ENCODE results near the gene NUP85.
"Not testable (repeated sequence)": the region's sequence is repeated elsewhere in the genome, so short reads cannot be mapped to it uniquely, and the experiment has no call there.

Gene NUP85

GRCh38 chr17:75182319-75182568 lies 23.2 kb upstream of the NUP85 start:
- H3K9me3 Mint-ChIP-seq, result no peaks in the 10 kb centered on the region
- peaks cover 35% of the 10 kb centered on the region for H3K36me3 Mint-ChIP-seq (ENCODE audit: low read depth)
- H3K27ac Mint-ChIP-seq, result peak overlapping the region; percentile 86
- DNase-seq (ENCODE audit: low spot score), result no peak
- peak overlapping the region; percentile 96 for H3K4me3 Mint-ChIP-seq
- peaks cover 22% of the 10 kb centered on the region for H3K4me1 Mint-ChIP-seq (ENCODE audit: low read depth)
- no peaks in the 10 kb centered on the region for H3K27me3 Mint-ChIP-seq (ENCODE audit: low read depth)

DNA sequence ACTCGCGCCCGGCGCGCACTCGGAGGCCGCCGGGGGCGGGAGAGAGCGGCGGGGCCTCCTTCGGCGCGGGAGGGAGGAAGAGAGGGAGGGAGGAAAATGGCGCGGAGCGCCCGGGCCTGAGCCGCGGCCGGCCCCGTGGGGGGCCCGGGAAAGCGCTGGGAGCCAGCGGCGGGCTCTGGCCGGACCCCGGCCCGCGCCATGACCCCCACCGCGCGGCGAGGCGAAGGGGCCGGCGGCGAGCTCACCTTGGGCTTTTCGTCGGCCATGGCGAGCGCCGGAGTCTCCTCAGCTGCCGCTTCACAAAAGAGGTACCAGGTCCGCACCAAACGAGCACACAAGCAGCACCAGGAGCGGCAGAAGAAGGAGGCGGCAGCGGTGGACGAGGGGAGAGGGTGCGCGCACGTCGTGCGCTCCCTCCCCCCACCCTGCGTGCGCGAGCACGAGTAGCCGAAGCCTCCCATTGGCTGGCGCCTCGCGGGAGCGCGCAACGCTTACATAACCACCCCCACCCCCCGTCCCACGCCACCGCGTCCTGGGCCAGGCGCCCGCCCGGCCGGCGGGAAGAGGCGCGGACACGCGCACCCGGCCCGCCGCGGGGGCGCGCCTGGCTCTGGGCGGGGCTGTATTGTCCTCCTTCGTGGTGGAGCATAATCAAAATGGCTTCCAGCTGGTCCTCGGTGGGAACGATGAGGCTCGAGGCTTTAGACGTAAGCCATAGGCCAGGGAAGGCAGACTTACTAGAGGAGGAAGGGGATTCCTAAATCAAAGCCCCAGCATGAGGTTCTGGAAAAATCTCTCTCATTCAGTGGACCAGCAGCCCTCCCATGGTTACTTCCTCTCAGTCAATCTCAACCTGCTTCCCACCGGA lies 22.7 kb upstream of the NUP85 start, which contains the start of gene SUMO2:
Gene SUMO2 (minus strand): TSS at position 391 of the 868 bp plus-strand sequence. CDS start 125 bp downstream, at position 266.
- peaks cover 22% of the 10 kb centered on the region for H3K4me1 Mint-ChIP-seq (ENCODE audit: low read depth)
- H3K4me3 Mint-ChIP-seq, result peak within 1 kb of the TSS; percentile 96
- no peaks in the 10 kb centered on the region for H3K9me3 Mint-ChIP-seq
- peak within 1 kb of the TSS; percentile 98 for H3K27ac Mint-ChIP-seq
- peaks cover 35% of the 10 kb centered on the region for H3K36me3 Mint-ChIP-seq (ENCODE audit: low read depth)
- H3K27me3 Mint-ChIP-seq (ENCODE audit: low read depth), result no peaks in the 10 kb centered on the region
- DNase-seq (ENCODE audit: low spot score), result peak; percentile 95

DNA sequence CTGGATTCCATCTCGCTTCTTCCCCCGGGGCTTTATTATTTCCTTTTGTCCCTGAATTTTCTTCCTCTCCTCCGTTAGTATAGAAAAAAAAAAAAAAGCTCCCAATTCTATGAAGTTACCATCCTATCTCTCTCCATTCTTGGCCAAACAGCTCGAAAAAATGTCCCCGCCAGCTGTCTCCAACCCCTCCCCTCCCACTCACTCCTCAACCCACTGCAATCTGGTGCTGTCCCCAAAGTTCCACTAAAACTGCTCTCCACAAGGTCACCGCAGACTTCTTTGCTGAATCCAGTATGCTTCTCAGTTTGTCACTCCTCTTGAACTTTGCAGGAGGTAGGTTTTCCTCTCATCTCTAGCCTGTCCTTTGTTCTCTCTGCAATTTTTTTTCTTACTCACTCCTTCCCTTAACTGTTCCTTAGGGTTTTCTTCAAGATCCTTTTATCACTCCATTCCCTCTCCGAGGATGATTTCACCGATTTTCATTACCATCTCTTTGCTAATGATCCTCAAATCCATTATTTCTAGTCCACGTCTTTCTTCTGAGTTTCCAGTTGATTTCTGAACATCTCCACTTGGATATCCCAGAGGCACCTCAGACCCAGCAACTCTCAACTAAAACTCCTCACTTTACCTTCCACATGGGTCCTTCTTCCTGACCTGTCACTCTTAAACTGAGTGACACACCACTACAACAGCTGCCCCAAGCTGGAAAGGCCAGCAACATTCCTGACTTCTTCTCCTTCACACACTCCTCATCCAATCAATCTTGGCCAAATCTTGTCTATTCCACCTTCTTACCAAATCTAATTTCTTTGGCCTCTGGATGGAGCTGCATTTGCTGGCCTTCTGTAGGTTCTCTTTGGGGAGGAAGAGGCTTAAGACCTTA lies 21.2 kb upstream of the NUP85 start:
- peak overlapping the region; percentile 98 for H3K27ac Mint-ChIP-seq
- H3K27me3 Mint-ChIP-seq (ENCODE audit: low read depth), result no peaks in the 10 kb centered on the region
- peaks cover 24% of the 10 kb centered on the region for H3K36me3 Mint-ChIP-seq (ENCODE audit: low read depth)
- peaks cover 30% of the 10 kb centered on the region for H3K4me1 Mint-ChIP-seq (ENCODE audit: low read depth)
- H3K4me3 Mint-ChIP-seq, result peak overlapping the region; percentile 83
- no peak for DNase-seq (ENCODE audit: low spot score)
- H3K9me3 Mint-ChIP-seq, result no peaks in the 10 kb centered on the region

GRCh38 chr17:75188614-75189013 lies 16.9 kb upstream of the NUP85 start:
- H3K27me3 Mint-ChIP-seq (ENCODE audit: low read depth), result no peaks in the 10 kb centered on the region
- peaks cover 21% of the 10 kb centered on the region for H3K4me1 Mint-ChIP-seq (ENCODE audit: low read depth)
- no peak for DNase-seq (ENCODE audit: low spot score)
- H3K9me3 Mint-ChIP-seq, result no peaks in the 10 kb centered on the region
- peak overlapping the region; percentile 93 for H3K27ac Mint-ChIP-seq
- H3K4me3 Mint-ChIP-seq, result no peak overlapping the region
- H3K36me3 Mint-ChIP-seq (ENCODE audit: low read depth), result peaks cover 5% of the 10 kb centered on the region

DNA sequence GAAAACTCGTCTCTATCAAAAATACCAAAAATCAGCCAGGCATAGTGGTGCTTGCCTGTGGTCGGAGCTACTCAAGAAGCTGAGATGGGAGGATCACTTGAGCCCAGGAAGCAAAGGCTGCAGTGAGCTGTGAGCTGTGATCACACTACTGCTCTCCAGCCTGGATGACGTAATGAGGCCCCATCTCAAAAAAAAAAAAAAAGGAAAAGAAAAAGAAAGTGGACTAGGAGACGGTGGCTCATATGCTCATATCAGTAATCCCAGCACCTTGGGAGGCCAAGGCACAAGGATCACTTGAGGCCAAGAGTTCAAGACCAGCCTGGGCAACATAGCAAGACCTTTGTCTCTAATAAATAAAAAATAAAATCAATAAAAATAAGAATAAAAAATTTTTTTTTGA lies 13.9 kb upstream of the NUP85 start:
- Mint-ChIP-seq H3K36me3 (ENCODE audit: low read depth) (no peaks in the 10 kb centered on the region), H3K27ac (no peak overlapping the region), H3K4me1 (ENCODE audit: low read depth) (peaks cover 11% of the 10 kb centered on the region)

GRCh38 chr17:75194879-75195278 lies 10.6 kb upstream of the NUP85 start:
- no peaks in the 10 kb centered on the region for H3K36me3 Mint-ChIP-seq (ENCODE audit: low read depth)
- no peak for DNase-seq (ENCODE audit: low spot score)

More for the DNA sequence above, 13.9 kb upstream of the NUP85 start:
- Mint-ChIP-seq H3K4me3 (no peak overlapping the region), H3K9me3 (no peaks in the 10 kb centered on the region), H3K27me3 (ENCODE audit: low read depth) (no peaks in the 10 kb centered on the region)
- no peak for DNase-seq (ENCODE audit: low spot score)

GRCh38 chr17:75199886-75200618 lies 5.4 kb upstream of the NUP85 start:
- Mint-ChIP-seq H3K27me3 (ENCODE audit: low read depth) (no peaks in the 10 kb centered on the region), H3K27ac (no peak overlapping the region), H3K36me3 (ENCODE audit: low read depth) (no peaks in the 10 kb centered on the region), H3K9me3 (no peaks in the 10 kb centered on the region), H3K4me3 (no peak overlapping the region), H3K4me1 (ENCODE audit: low read depth) (peaks cover 12% of the 10 kb centered on the region)
- DNase-seq (ENCODE audit: low spot score), result no peak

More at GRCh38 chr17:75194879-75195278, 10.6 kb upstream of the NUP85 start:
- Mint-ChIP-seq H3K27ac (no peak overlapping the region), H3K9me3 (no peaks in the 10 kb centered on the region), H3K4me1 (ENCODE audit: low read depth) (peaks cover 3% of the 10 kb centered on the region), H3K4me3 (no peak overlapping the region), H3K27me3 (ENCODE audit: low read depth) (no peaks in the 10 kb centered on the region)

GRCh38 chr17:75205793-75206163 lies 299 bp downstream of the NUP85 start:
- H3K4me1 Mint-ChIP-seq (ENCODE audit: low read depth), result peaks cover 13% of the 10 kb centered on the region
- H3K9me3 Mint-ChIP-seq, result no peaks in the 10 kb centered on the region
- no peak for DNase-seq (ENCODE audit: low spot score)
- H3K4me3 Mint-ChIP-seq, result peak overlapping the region; percentile 97
- peaks cover 14% of the 10 kb centered on the region for H3K36me3 Mint-ChIP-seq (ENCODE audit: low read depth)
- peak overlapping the region; percentile 99 for H3K27ac Mint-ChIP-seq
- no peaks in the 10 kb centered on the region for H3K27me3 Mint-ChIP-seq (ENCODE audit: low read depth)

- not testable (repeated sequence) for H3K27me3 Mint-ChIP-seq (ENCODE audit: low read depth); H3K27ac Mint-ChIP-seq; H3K4me1 Mint-ChIP-seq (ENCODE audit: low read depth); DNase-seq (ENCODE audit: low spot score); H3K9me3 Mint-ChIP-seq
- peak overlapping the region; percentile 97 for H3K4me3 Mint-ChIP-seq
- peaks cover 21% of the 10 kb centered on the region for H3K36me3 Mint-ChIP-seq (ENCODE audit: low read depth)
These were observed 1.6 kb downstream of the NUP85 start for GRCh38 chr17:75207050-75207407.

- Mint-ChIP-seq H3K4me1 (ENCODE audit: low read depth) (peaks cover 9% of the 10 kb centered on the region), H3K27ac (no peak overlapping the region), H3K36me3 (ENCODE audit: low read depth) (peaks cover 21% of the 10 kb centered on the region), H3K27me3 (ENCODE audit: low read depth) (no peaks in the 10 kb centered on the region), H3K9me3 (no peaks in the 10 kb centered on the region), H3K4me3 (peak overlapping the region; percentile 64)
- DNase-seq (ENCODE audit: low spot score), result no peak
These were observed 2.3 kb downstream of the NUP85 start for GRCh38 chr17:75207760-75208159.

- Mint-ChIP-seq H3K27ac (no peak overlapping the region), H3K4me1 (ENCODE audit: low read depth) (peaks cover 9% of the 10 kb centered on the region), H3K27me3 (ENCODE audit: low read depth) (no peaks in the 10 kb centered on the region), H3K36me3 (ENCODE audit: low read depth) (peaks cover 23% of the 10 kb centered on the region), H3K9me3 (no peaks in the 10 kb centered on the region), H3K4me3 (peak overlapping the region; percentile 64)
- no peak for DNase-seq (ENCODE audit: low spot score)
These were observed 2.7 kb downstream of the NUP85 start for GRCh38 chr17:75208161-75208560.

DNA sequence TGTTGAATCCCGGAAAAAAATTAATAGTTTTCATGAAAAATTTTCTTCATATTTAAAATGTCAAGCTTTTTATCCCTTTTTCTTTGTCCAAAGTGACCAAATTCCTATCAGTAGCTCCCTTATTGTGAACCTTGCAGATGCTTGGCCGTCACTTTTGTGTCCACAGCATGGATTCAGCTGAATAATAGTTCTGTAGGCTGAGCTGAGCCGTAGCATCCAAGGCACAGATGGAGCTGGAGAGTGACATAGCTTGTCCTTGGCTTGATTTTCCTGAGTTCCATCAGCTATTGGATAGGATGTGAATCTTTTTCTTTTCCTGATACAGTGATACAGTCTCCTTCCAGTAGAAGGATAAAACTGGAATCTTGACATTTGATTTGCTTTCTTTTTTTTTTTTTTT lies 3.6 kb downstream of the NUP85 start:
- no peak overlapping the region for H3K27ac Mint-ChIP-seq
- no peak overlapping the region for H3K4me3 Mint-ChIP-seq
- peaks cover 7% of the 10 kb centered on the region for H3K4me1 Mint-ChIP-seq (ENCODE audit: low read depth)
- no peaks in the 10 kb centered on the region for H3K9me3 Mint-ChIP-seq
- H3K27me3 Mint-ChIP-seq (ENCODE audit: low read depth), result no peaks in the 10 kb centered on the region
- peaks cover 27% of the 10 kb centered on the region for H3K36me3 Mint-ChIP-seq (ENCODE audit: low read depth)
- DNase-seq (ENCODE audit: low spot score), result no peak

DNA sequence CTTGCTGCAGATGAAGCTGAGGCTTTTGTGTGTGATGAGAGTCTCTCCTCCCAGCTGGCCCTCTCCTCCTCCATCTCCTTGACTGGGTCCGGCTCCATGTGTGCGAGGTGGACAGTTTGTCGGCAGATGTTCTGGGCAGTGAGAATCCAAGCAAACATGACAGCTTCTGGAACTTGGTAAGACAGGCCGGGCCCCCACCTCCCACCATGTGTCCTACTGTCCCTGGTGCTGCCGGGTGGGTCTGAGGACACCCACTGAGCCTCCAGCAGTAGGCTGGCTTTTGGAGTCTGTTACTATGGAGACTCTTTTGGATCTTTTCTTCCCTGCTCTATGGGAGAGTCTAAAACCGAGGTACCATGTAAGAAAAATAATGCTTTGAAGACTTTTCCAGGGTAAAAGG lies 12.7 kb downstream of the NUP85 start:
- no peak overlapping the region for H3K27ac Mint-ChIP-seq
- peaks cover 48% of the 10 kb centered on the region for H3K36me3 Mint-ChIP-seq (ENCODE audit: low read depth)
- no peak overlapping the region for H3K4me3 Mint-ChIP-seq
- H3K9me3 Mint-ChIP-seq, result no peaks in the 10 kb centered on the region
- no peaks in the 10 kb centered on the region for H3K4me1 Mint-ChIP-seq (ENCODE audit: low read depth)
- no peak for DNase-seq (ENCODE audit: low spot score)
- no peaks in the 10 kb centered on the region for H3K27me3 Mint-ChIP-seq (ENCODE audit: low read depth)

GRCh38 chr17:75219815-75220214 lies 14.3 kb downstream of the NUP85 start:
- H3K27ac Mint-ChIP-seq, result no peak overlapping the region
- peaks cover 44% of the 10 kb centered on the region for H3K36me3 Mint-ChIP-seq (ENCODE audit: low read depth)
- DNase-seq (ENCODE audit: low spot score), result no peak
- H3K27me3 Mint-ChIP-seq (ENCODE audit: low read depth), result no peaks in the 10 kb centered on the region
- H3K4me3 Mint-ChIP-seq, result no peak overlapping the region
- no peaks in the 10 kb centered on the region for H3K4me1 Mint-ChIP-seq (ENCODE audit: low read depth)
- H3K9me3 Mint-ChIP-seq, result no peaks in the 10 kb centered on the region
